Upper lobe of left lung (tissue), 4 donors: ENCODE results near the gene NAGA.

Experiments used
- EP300 ChIP-seq, 4 donors: sonication (generic); formaldehyde crosslinking; IDR thresholded peaks; one replicate each; pipeline ENCODE4 v1.5.1; 2017; ENCODE audit warnings: antibody characterized with exemption in 4 of 4, control low read depth in 2 of 4
- POLR2A ChIP-seq, 4 donors: fragments of 450-650 bp; IDR thresholded peaks; one replicate each; pipeline ENCODE4 v1.5.1; 2016 to 2017; ENCODE audit warnings: antibody characterized with exemption in 4 of 4, mild to moderate bottlenecking in 2 of 4
- POLR2AphosphoS5 ChIP-seq, 2 donors: sonication (generic); formaldehyde crosslinking; IDR thresholded peaks; one replicate each; pipeline ENCODE4 v1.5.1; 2017; ENCODE audit warnings: antibody characterized with exemption in 2 of 2
- TF ChIP-seq, protein P1 (sequence below), 6 experiments: fragments of 450-650 bp in 4 of 6; fragments of 200-600 bp in 2 of 6; sonication (generic) in 2 of 6; IDR thresholded peaks; one replicate each; pipeline ENCODE4 v1.5.1; 2016 to 2019; ENCODE audit warnings: antibody characterized with exemption in 6 of 6

- TF ChIP-seq, protein P1, sequence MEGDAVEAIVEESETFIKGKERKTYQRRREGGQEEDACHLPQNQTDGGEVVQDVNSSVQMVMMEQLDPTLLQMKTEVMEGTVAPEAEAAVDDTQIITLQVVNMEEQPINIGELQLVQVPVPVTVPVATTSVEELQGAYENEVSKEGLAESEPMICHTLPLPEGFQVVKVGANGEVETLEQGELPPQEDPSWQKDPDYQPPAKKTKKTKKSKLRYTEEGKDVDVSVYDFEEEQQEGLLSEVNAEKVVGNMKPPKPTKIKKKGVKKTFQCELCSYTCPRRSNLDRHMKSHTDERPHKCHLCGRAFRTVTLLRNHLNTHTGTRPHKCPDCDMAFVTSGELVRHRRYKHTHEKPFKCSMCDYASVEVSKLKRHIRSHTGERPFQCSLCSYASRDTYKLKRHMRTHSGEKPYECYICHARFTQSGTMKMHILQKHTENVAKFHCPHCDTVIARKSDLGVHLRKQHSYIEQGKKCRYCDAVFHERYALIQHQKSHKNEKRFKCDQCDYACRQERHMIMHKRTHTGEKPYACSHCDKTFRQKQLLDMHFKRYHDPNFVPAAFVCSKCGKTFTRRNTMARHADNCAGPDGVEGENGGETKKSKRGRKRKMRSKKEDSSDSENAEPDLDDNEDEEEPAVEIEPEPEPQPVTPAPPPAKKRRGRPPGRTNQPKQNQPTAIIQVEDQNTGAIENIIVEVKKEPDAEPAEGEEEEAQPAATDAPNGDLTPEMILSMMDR (IDR thresholded peaks at IDR 0.05): no peak
- TF ChIP-seq POLR2A (IDR thresholded peaks at IDR 0.05): no peak
- TF ChIP-seq POLR2AphosphoS5 (IDR thresholded peaks at IDR 0.05): no peak
- TF ChIP-seq EP300 (IDR thresholded peaks at IDR 0.05): no peak
Observed at GRCh38 chr22:42064629-42065028, 6.0 kb downstream of the NAGA start.
